HG03442 (cell line): Measurements from ENCODE around the gene SLC35E2B.

Experiments used
- ATAC-seq: cut with Tn5 transposase; IDR thresholded peaks from one replicate; pipeline ENCODE4 v1.9.1; 2021; ENCODE audit warnings: mild to moderate bottlenecking, moderate library complexity; ENCODE audit not compliant: unreplicated experiment

SLC35E2B gene

GRCh38 chr1:1615256-1616044 is 77.1 kb downstream of the SLC35E2B start, which contains the start of gene MIB2:
Gene MIB2, plus strand, starts transcription at chr1:1615500. Its CDS starts 7,953 bp downstream, at chr1:1623453.
- ATAC-seq = peak; percentile 76

GRCh38 chr1:1614954-1615255 is 77.7 kb downstream of the SLC35E2B start:
- no peak for ATAC-seq

GRCh38 chr1:1614204-1614953 is 78.2 kb downstream of the SLC35E2B start:
- ATAC-seq = no peak

GRCh38 chr1:1613509-1614082 is 79.0 kb downstream of the SLC35E2B start:
- no peak for ATAC-seq

- no peak for ATAC-seq
These were observed 80.5 kb downstream of the SLC35E2B start for GRCh38 chr1:1612104-1612400.

- ATAC-seq = no peak
These were observed 81.8 kb downstream of the SLC35E2B start for GRCh38 chr1:1610796-1611195.

GRCh38 chr1:1609822-1610485 is 82.6 kb downstream of the SLC35E2B start:
- ATAC-seq = no peak
